Nucleus accumbens (tissue), 56 donors: Measurements from ENCODE around the gene OSBPL8.

Experiments
- DNase-seq, 56 donors: peaks; one replicate each; lab custom pipeline; 2025; lab: John Stamatoyannopoulos, UW

The OSBPL8 gene

GRCh38 chr12:76556368-76556767, 3.2 kb downstream of the OSBPL8 start:
- no peak for DNase-seq

- DNase-seq, result no peak
Measured at GRCh38 chr12:76555797-76556196, 3.8 kb downstream of the OSBPL8 start.

- no peak for DNase-seq
Measured at GRCh38 chr12:76555231-76555767, 4.3 kb downstream of the OSBPL8 start.

GRCh38 chr12:76554405-76555230, 5.0 kb downstream of the OSBPL8 start:
- DNase-seq, result no peak

- DNase-seq, result no peak
Measured at GRCh38 chr12:76552343-76552938, 7.1 kb downstream of the OSBPL8 start.

GRCh38 chr12:76551482-76551888, 8.1 kb downstream of the OSBPL8 start:
- DNase-seq, result no peak

GRCh38 chr12:76549131-76549530, 10.4 kb downstream of the OSBPL8 start:
- no peak for DNase-seq

GRCh38 chr12:76548222-76548837, 11.2 kb downstream of the OSBPL8 start:
- DNase-seq, result no peak

GRCh38 chr12:76547526-76547925, 12.0 kb downstream of the OSBPL8 start:
- no peak for DNase-seq

- no peak for DNase-seq
Measured at GRCh38 chr12:76546889-76547288, 12.7 kb downstream of the OSBPL8 start.

- no peak for DNase-seq
Measured at GRCh38 chr12:76545486-76545885, 14.1 kb downstream of the OSBPL8 start.

- no peak for DNase-seq
Measured at GRCh38 chr12:76544601-76545261, 14.8 kb downstream of the OSBPL8 start.

GRCh38 chr12:76543813-76544347, 15.7 kb downstream of the OSBPL8 start:
- no peak for DNase-seq

- no peak for DNase-seq
Measured at GRCh38 chr12:76542908-76543307, 16.7 kb downstream of the OSBPL8 start.

- no peak for DNase-seq
Measured at GRCh38 chr12:76539727-76540126, 19.8 kb downstream of the OSBPL8 start.

GRCh38 chr12:76537923-76538322, 21.6 kb downstream of the OSBPL8 start:
- DNase-seq, result no peak

GRCh38 chr12:76536546-76536945, 23.0 kb downstream of the OSBPL8 start:
- DNase-seq, result peak in 3 of 56 donors; percentile 5 to 7 (median 5)

GRCh38 chr12:76535170-76535569, 24.4 kb downstream of the OSBPL8 start:
- DNase-seq, result no peak

- DNase-seq, result no peak
Measured at GRCh38 chr12:76533331-76533730, 26.2 kb downstream of the OSBPL8 start.

GRCh38 chr12:76532520-76532919, 27.1 kb downstream of the OSBPL8 start:
- no peak for DNase-seq

- DNase-seq, result no peak
Measured at GRCh38 chr12:76531056-76531455, 28.5 kb downstream of the OSBPL8 start.
